Mesendoderm (in vitro differentiated cells): Measurements from ENCODE around the gene SLC22A3.

Experiments
- DNase-seq: peaks from one replicate; pipeline ENCODE4 v3.0.0; 2013
- H2AK5ac ChIP-seq: 2 replicates; pipeline ENCODE4 v1.6.1; 2013; ENCODE audit warnings: low read length, inconsistent platforms
- H2BK120ac ChIP-seq: 2 replicates; pipeline ENCODE4 v1.6.1; 2013; ENCODE audit warnings: low read depth, mild to moderate bottlenecking, low read length, moderate library complexity, mixed read lengths
- H2BK15ac ChIP-seq: replicated peaks from 2 replicates; pipeline ENCODE4 v1.6.1; 2013; ENCODE audit warnings: low read depth, mild to moderate bottlenecking, moderate library complexity
- H2BK5ac ChIP-seq: 2 replicates; pipeline ENCODE4 v1.6.1; 2013; ENCODE audit warnings: low read length, inconsistent platforms
- H3K18ac ChIP-seq: 2 replicates; pipeline ENCODE4 v1.6.1; 2013; ENCODE audit warnings: mild to moderate bottlenecking, low read length, mixed read lengths
- H3K23ac ChIP-seq: one replicate; pipeline ENCODE4 v1.6.1; 2013; ENCODE audit warnings: low read length
- H3K27ac ChIP-seq: 2 replicates; pipeline ENCODE4 v1.5.1; 2013; ENCODE audit warnings: low read depth, mild to moderate bottlenecking, inconsistent platforms, low read length, moderate library complexity
- H3K27me3 ChIP-seq: 2 replicates; pipeline ENCODE4 v1.6.1; 2013; ENCODE audit warnings: low read length, control low read depth, mild to moderate bottlenecking, inconsistent platforms; ENCODE audit not compliant: insufficient read depth, poor library complexity
- H3K36me3 ChIP-seq: 2 replicates; pipeline ENCODE4 v1.6.1; 2013; ENCODE audit warnings: low read length, inconsistent platforms; ENCODE audit not compliant: control insufficient read depth, insufficient read depth
- H3K4ac ChIP-seq: one replicate; pipeline ENCODE4 v1.6.1; 2013; ENCODE audit warnings: low read depth, mild to moderate bottlenecking, low read length, moderate library complexity
- H3K4me1 ChIP-seq: 2 replicates; pipeline ENCODE4 v1.6.1; 2013; ENCODE audit warnings: low read depth, low read length, inconsistent platforms; ENCODE audit not compliant: control insufficient read depth
- H3K4me2 ChIP-seq: 2 replicates; pipeline ENCODE4 v1.6.1; 2013; ENCODE audit warnings: low read length
- H3K4me3 ChIP-seq: 2 replicates; pipeline ENCODE4 v1.5.1; 2013; ENCODE audit warnings: mild to moderate bottlenecking, low read length
- H3K56ac ChIP-seq: one replicate; pipeline ENCODE4 v1.6.1; 2013; ENCODE audit warnings: low read length
- H3K79me1 ChIP-seq: 2 replicates; pipeline ENCODE4 v1.6.1; 2013; ENCODE audit warnings: low read length, inconsistent platforms
- H3K79me2 ChIP-seq: 2 replicates; pipeline ENCODE4 v1.6.1; 2013; ENCODE audit warnings: mild to moderate bottlenecking, low read length; ENCODE audit not compliant: control insufficient read depth, insufficient read depth
- H3K9ac ChIP-seq: 2 replicates; pipeline ENCODE4 v1.6.1; 2013; ENCODE audit warnings: low read length, inconsistent platforms
- H4K5ac ChIP-seq: one replicate; pipeline ENCODE4 v1.6.1; 2013; ENCODE audit warnings: low read length
- H4K8ac ChIP-seq: one replicate; pipeline ENCODE4 v1.6.1; 2013; ENCODE audit warnings: low read depth, mild to moderate bottlenecking, control low read depth, low read length, moderate library complexity
- WGBS: extraction: QIAGEN DNeasy Blood & Tissue Kit; methylation state at CpG from one replicate; pipeline ENCODE4 v1.1.7; 2013; ENCODE audit warnings: low lambda C conversion rate, missing lambda C conversion rate; ENCODE audit not compliant: insufficient coverage; ENCODE audit errors: extremely low coverage; 5-methylcytosine and 5-hydroxymethylcytosine counted together

The SLC22A3 gene

DNA sequence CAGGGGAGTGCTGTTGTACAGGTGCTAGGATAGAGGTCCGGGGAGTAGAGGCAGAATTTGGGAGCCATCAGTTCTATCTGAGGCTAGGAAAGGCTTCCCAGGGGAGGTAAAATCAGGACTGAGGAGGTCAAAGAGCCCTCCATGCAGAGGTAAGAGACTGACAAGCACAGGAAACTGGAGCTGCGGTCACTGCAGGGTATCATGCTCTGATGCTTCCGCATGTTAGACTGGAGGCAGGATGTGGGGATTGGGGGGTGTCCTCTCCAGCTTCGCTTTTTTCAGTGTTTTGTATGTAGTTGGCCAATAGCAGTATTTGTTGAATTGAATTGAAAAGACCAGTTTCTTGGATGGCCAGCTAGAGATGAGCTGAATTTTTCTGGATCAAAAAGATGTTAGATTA lies 87.8 kb downstream of the SLC22A3 start:
- no peaks in the 10 kb centered on the region for H3K27me3 ChIP-seq
- H2AK5ac ChIP-seq, result no peak overlapping the region

DNA sequence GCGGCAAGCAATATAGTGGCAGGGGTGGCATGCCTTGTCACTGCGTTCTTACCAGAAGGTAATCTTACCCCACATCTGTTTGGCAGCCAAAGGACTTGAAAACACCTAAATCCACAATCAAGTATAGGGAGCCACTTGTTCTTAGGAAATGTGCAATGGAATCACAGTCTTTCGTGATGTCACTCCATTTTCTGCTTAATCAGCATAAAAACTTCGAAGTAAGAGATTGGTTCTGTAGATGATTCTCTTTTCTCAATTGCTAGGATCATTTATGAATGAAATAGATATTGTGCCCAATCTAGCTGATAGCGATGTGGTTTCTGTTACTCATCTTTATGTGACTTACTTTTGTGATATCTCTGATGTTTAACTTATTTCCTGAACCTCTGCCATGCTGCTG lies 89.0 kb downstream of the SLC22A3 start:
- Histone ChIP-seq H3K4ac (no peak overlapping the region), H3K9ac (no peak overlapping the region), H4K5ac (no peak overlapping the region), H3K27me3 (no peaks in the 10 kb centered on the region), H4K8ac (no peak overlapping the region), H3K56ac (no peak overlapping the region), H3K4me3 (no peak overlapping the region), H3K36me3 (no peaks in the 10 kb centered on the region), H3K4me2 (no peak overlapping the region), H3K23ac (no peak overlapping the region), H3K18ac (no peak overlapping the region), H2BK15ac (no peak overlapping the region), H2AK5ac (no peak overlapping the region), H3K79me1 (no peaks in the 10 kb centered on the region), H2BK5ac (no peak overlapping the region), H2BK120ac (no peak overlapping the region), H3K27ac (no peak overlapping the region), H3K4me1 (no peaks in the 10 kb centered on the region), H3K79me2 (no peaks in the 10 kb centered on the region)
- DNase-seq, result no peak
- whole genome bisulfite sequencing, result no CpG with 5 or more reads among the region's 5 CpGs

More for the DNA sequence above, 87.8 kb downstream of the SLC22A3 start:
- no peak for DNase-seq
- Histone ChIP-seq H3K79me2 (no peaks in the 10 kb centered on the region), H2BK5ac (no peak overlapping the region), H3K79me1 (no peaks in the 10 kb centered on the region), H3K4me2 (no peak overlapping the region), H3K4me3 (no peak overlapping the region), H3K36me3 (no peaks in the 10 kb centered on the region), H3K4ac (no peak overlapping the region), H3K18ac (no peak overlapping the region), H4K5ac (no peak overlapping the region), H3K23ac (no peak overlapping the region), H4K8ac (no peak overlapping the region), H3K4me1 (no peaks in the 10 kb centered on the region), H2BK120ac (no peak overlapping the region), H3K27ac (no peak overlapping the region), H2BK15ac (no peak overlapping the region), H3K56ac (no peak overlapping the region), H3K9ac (no peak overlapping the region)
- no CpG with 5 or more reads among the region's 4 CpGs for WGBS

DNA sequence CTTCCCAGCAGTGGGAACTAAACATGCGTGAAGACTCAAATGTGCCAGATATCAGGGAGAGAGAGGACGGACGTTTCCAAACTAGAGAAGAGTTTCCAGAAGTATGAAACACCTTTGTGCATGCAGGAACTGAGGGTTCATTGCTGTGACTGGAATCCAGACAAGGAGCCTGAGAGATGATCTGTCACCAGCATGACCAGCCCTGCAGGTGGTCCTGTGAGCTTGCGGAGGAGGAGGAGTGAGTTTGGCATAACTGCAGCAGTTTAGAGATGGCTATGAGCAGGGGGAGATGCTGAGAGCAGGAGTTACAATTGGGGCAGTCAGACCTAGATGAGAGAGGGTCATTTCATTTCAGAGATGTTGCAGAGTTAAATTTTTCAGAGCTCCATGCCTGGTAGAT lies 89.6 kb downstream of the SLC22A3 start:
- H2BK15ac ChIP-seq, result no peak overlapping the region
- H3K27me3 ChIP-seq, result no peaks in the 10 kb centered on the region
- no peak overlapping the region for H3K4me3 ChIP-seq
- H3K23ac ChIP-seq, result no peak overlapping the region
- H3K4ac ChIP-seq, result no peak overlapping the region
- no peak for DNase-seq
- no peak overlapping the region for H2AK5ac ChIP-seq
- no peaks in the 10 kb centered on the region for H3K4me1 ChIP-seq
- no peak overlapping the region for H3K27ac ChIP-seq
- no peak overlapping the region for H3K4me2 ChIP-seq
- whole genome bisulfite sequencing, result no CpG with 5 or more reads among the region's 4 CpGs
- no peak overlapping the region for H3K18ac ChIP-seq
- H3K9ac ChIP-seq, result no peak overlapping the region
- no peaks in the 10 kb centered on the region for H3K79me1 ChIP-seq
- H3K56ac ChIP-seq, result no peak overlapping the region
- H4K8ac ChIP-seq, result no peak overlapping the region
- H2BK5ac ChIP-seq, result no peak overlapping the region
- no peak overlapping the region for H2BK120ac ChIP-seq
- no peak overlapping the region for H4K5ac ChIP-seq
- no peaks in the 10 kb centered on the region for H3K36me3 ChIP-seq
- H3K79me2 ChIP-seq, result no peaks in the 10 kb centered on the region

DNA sequence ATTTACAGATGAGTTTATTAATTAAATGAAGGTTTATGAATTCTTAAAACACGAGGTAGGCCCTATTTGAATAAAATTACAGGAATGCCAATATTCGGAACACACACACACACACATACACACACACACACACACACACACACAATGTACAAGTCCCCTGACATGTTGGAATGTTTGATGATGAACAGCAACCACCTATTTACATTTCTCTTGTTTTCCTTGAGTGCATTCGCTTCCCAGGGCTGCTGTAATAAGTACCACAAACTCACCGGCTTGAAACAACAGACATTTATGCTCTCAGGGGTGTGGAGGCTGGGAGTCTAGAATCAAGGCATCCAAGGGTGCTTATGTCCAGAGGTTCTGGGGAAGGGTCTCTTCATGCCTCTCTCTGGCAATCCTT lies 90.3 kb downstream of the SLC22A3 start:
- H3K27ac ChIP-seq, result no peak overlapping the region
- H2AK5ac ChIP-seq, result no peak overlapping the region
- H3K36me3 ChIP-seq, result no peaks in the 10 kb centered on the region
- H3K79me2 ChIP-seq, result no peaks in the 10 kb centered on the region
- no peak overlapping the region for H2BK5ac ChIP-seq
- H4K8ac ChIP-seq, result no peak overlapping the region
- WGBS, result no CpG with 5 or more reads among the region's 4 CpGs
- no peaks in the 10 kb centered on the region for H3K27me3 ChIP-seq
- no peak overlapping the region for H3K4me3 ChIP-seq
- no peak overlapping the region for H3K4me2 ChIP-seq
- H2BK120ac ChIP-seq, result no peak overlapping the region
- no peaks in the 10 kb centered on the region for H3K4me1 ChIP-seq
- no peak overlapping the region for H3K23ac ChIP-seq
- no peak overlapping the region for H4K5ac ChIP-seq
- no peaks in the 10 kb centered on the region for H3K79me1 ChIP-seq
- H2BK15ac ChIP-seq, result no peak overlapping the region
- no peak for DNase-seq
- H3K4ac ChIP-seq, result no peak overlapping the region
- no peak overlapping the region for H3K9ac ChIP-seq
- no peak overlapping the region for H3K56ac ChIP-seq
- no peak overlapping the region for H3K18ac ChIP-seq

DNA sequence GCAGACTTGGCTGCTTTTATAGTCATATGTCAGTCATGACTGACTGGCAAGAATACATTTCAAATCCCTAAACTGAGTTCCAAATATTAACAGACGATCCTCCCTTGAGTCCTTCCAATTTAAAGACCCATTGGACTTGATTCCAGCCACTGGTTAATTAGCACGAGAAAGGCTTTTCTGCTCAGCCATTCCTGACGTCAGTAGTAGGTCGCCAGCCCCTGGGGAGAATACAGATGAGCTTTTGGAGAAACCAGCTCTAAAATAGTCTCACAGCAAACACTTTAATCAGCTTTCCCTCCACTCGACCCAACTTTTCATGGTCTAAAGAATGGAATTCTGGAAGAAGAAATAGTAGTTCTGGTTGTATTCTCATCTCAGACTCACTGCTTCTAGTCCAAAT lies 91.6 kb downstream of the SLC22A3 start:
- H4K5ac ChIP-seq, result no peak overlapping the region
- no peak overlapping the region for H2BK5ac ChIP-seq
- H3K56ac ChIP-seq, result no peak overlapping the region
- H3K23ac ChIP-seq, result no peak overlapping the region
- H3K36me3 ChIP-seq, result no peaks in the 10 kb centered on the region
- no peak overlapping the region for H2BK15ac ChIP-seq
- WGBS, result no CpG with 5 or more reads among the region's 5 CpGs
- H4K8ac ChIP-seq, result no peak overlapping the region
- H3K4me3 ChIP-seq, result no peak overlapping the region
- no peak for DNase-seq
- H3K4me1 ChIP-seq, result no peaks in the 10 kb centered on the region
- no peak overlapping the region for H3K4ac ChIP-seq
- H3K9ac ChIP-seq, result no peak overlapping the region
- no peak overlapping the region for H3K27ac ChIP-seq
- H3K4me2 ChIP-seq, result no peak overlapping the region
- no peak overlapping the region for H2AK5ac ChIP-seq
- H2BK120ac ChIP-seq, result no peak overlapping the region
- no peak overlapping the region for H3K18ac ChIP-seq
- H3K79me2 ChIP-seq, result no peaks in the 10 kb centered on the region
- no peaks in the 10 kb centered on the region for H3K79me1 ChIP-seq
- H3K27me3 ChIP-seq, result no peaks in the 10 kb centered on the region

DNA sequence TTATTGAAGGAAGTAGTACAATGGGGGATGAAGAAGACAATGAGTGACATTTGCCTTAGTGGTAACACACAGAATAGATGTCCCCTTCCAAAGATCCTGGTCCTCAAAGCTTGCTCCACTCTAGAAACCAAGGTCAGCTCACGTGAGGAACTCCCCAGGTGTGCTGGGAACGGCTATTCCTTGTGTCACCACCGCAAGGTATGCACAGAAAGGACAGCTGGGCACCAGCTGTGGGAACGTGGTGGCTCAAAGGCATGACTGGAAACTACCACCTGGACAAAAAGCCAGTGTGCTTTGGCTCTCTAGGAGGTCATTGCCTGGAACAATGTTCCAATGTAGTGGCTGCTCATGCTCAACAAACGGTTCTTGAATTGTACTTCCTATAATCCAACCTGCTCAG lies 94.0 kb downstream of the SLC22A3 start:
- no peak overlapping the region for H3K9ac ChIP-seq
- no peak overlapping the region for H4K5ac ChIP-seq
- no peak overlapping the region for H3K4me3 ChIP-seq
- H4K8ac ChIP-seq, result no peak overlapping the region
- H3K79me1 ChIP-seq, result no peaks in the 10 kb centered on the region
- DNase-seq, result no peak
- H2AK5ac ChIP-seq, result no peak overlapping the region
- no peak overlapping the region for H2BK5ac ChIP-seq
- no peak overlapping the region for H3K27ac ChIP-seq
- WGBS, result no CpG with 5 or more reads among the region's 5 CpGs
- no peak overlapping the region for H3K4me2 ChIP-seq
- no peak overlapping the region for H2BK120ac ChIP-seq
- no peaks in the 10 kb centered on the region for H3K27me3 ChIP-seq
- no peak overlapping the region for H3K56ac ChIP-seq
- no peak overlapping the region for H3K4ac ChIP-seq
- H3K79me2 ChIP-seq, result no peaks in the 10 kb centered on the region
- no peak overlapping the region for H2BK15ac ChIP-seq
- H3K4me1 ChIP-seq, result no peaks in the 10 kb centered on the region
- no peaks in the 10 kb centered on the region for H3K36me3 ChIP-seq
- no peak overlapping the region for H3K18ac ChIP-seq
- no peak overlapping the region for H3K23ac ChIP-seq
